T-cell (primary cell): ENCODE data around the gene GINS3. TPM values are rescaled to one million over a fixed set of nuclear protein-coding genes. Genes with fewer than 3 reads are reported as not detected.

Experiments used
- ATAC-seq, 4 experiments: fragments of 200-7000 bp in 3 of 4; fragments of 150-1000 bp in 1 of 4; cut with Tn5 transposase; replicated peaks in 1 of 4; 1 replicate in 3 of 4; 2 replicates in 1 of 4; pipeline ENCODE4 v1.10.0; 2021; ENCODE audit warnings: moderate library complexity in 3 of 4, mild to moderate bottlenecking in 2 of 4, moderate number of reproducible peaks in 1 of 4
- CTCF ChIA-PET, 2 donors: fragments of 300-600 bp; sonication (Branson Sonifier 250); formaldehyde crosslinking; loops; one replicate each; lab custom pipeline; 2022; ENCODE audit warnings: antibody characterized with exemption in 2 of 2; lab: Charles Lee
- POLR2A ChIA-PET, 2 donors: fragments of 300-600 bp; sonication (Branson Sonifier 250); formaldehyde crosslinking; loops; one replicate each; lab custom pipeline; 2022; ENCODE audit warnings: antibody characterized with exemption in 2 of 2; lab: Charles Lee
- DNase-seq, 35 experiments: peaks; one replicate each; pipeline versions ENCODE4 v3.0.0 to v3.0.0-alpha.2; 2013 to 2023
- H3K27ac ChIP-seq: one replicate; pipeline ENCODE4 v1.5.1; 2013; ENCODE audit warnings: low read length
- H3K27me3 ChIP-seq, 2 experiments: replicated peaks in 1 of 2; 1 replicate in 1 of 2; 2 replicates in 1 of 2; pipeline versions ENCODE4 v1.6.1 to v1.7.0; 2013; ENCODE audit warnings: low read length in 1 of 2, mixed read lengths in 1 of 2; ENCODE audit not compliant: control insufficient read depth in 2 of 2, insufficient read depth in 2 of 2; ENCODE audit errors: extremely low read depth in 1 of 2
- H3K36me3 ChIP-seq, 2 donors: 1 replicate in 1 of 2; 2 replicates in 1 of 2; pipeline versions ENCODE4 v1.6.1 to v1.7.0; 2013; ENCODE audit warnings: low read length in 1 of 2; ENCODE audit not compliant: control insufficient read depth in 2 of 2, insufficient read depth in 1 of 2; ENCODE audit errors: extremely low read depth in 1 of 2
- H3K4me1 ChIP-seq, 2 experiments: 1 replicate in 1 of 2; 2 replicates in 1 of 2; pipeline versions ENCODE4 v1.6.1 to v1.7.0; 2013; ENCODE audit warnings: low read length in 2 of 2, mixed read lengths in 1 of 2; ENCODE audit not compliant: insufficient read depth in 2 of 2, control insufficient read depth in 1 of 2; ENCODE audit errors: extremely low read depth in 1 of 2
- H3K4me3 ChIP-seq, 2 donors: 1 replicate in 1 of 2; 2 replicates in 1 of 2; pipeline versions ENCODE4 v1.5.1 to v1.7.0; 2013; ENCODE audit warnings: mild to moderate bottlenecking in 2 of 2, low read length in 1 of 2, moderate library complexity in 1 of 2; ENCODE audit not compliant: control insufficient read depth in 1 of 2; ENCODE audit errors: extremely low read depth in 1 of 2
- H3K9me3 ChIP-seq: 2 replicates; pipeline ENCODE4 v1.7.0; 2013
- H3K27ac Mint-ChIP-seq, 2 donors: one replicate each; pipeline ENCODE4 v1.8.0; 2020 to 2021; ENCODE audit warnings: mild to moderate bottlenecking in 2 of 2, mixed read lengths in 2 of 2
- H3K27me3 Mint-ChIP-seq, 2 donors: one replicate each; pipeline ENCODE4 v1.8.0; 2021 to 2022; ENCODE audit warnings: mixed read lengths in 2 of 2
- H3K36me3 Mint-ChIP-seq: one replicate; pipeline ENCODE4 v1.8.0; 2021; ENCODE audit warnings: mixed read lengths
- H3K4me1 Mint-ChIP-seq, 3 donors: one replicate each; pipeline ENCODE4 v1.8.0; 2020 to 2022; ENCODE audit warnings: mixed read lengths in 3 of 3, mild to moderate bottlenecking in 1 of 3
- H3K4me3 Mint-ChIP-seq, 3 donors: one replicate each; pipeline ENCODE4 v1.8.0; 2020 to 2022; ENCODE audit warnings: mild to moderate bottlenecking in 3 of 3, mixed read lengths in 3 of 3, moderate library complexity in 3 of 3
- H3K9me3 Mint-ChIP-seq, 3 donors: one replicate each; pipeline ENCODE4 v1.8.0; 2020 to 2022; ENCODE audit warnings: mixed read lengths in 3 of 3
- WGBS: methylation state at CpG from one replicate; pipeline ENCODE4 v1.1.5; 2013; ENCODE audit warnings: missing lambda C conversion rate; ENCODE audit not compliant: insufficient coverage; 5-methylcytosine and 5-hydroxymethylcytosine counted together
- total RNA-seq, 35 experiments: library from RNA in 6 of 35; stranded (reverse) in 6 of 35; fragments of 120-200 nt in 1 of 35; gene quantifications; one replicate each; pipeline versions ENCODE4 v1.2.1 to v1.2.4 and lab custom pipeline; 2013 to 2026

Gene GINS3
- total RNA-seq, 5 donors from 2014 or later (not counting 1 experiment from before 2014, with no cell fraction given) = 0.98 to 1.6 (median 1.3) TPM

DNA sequence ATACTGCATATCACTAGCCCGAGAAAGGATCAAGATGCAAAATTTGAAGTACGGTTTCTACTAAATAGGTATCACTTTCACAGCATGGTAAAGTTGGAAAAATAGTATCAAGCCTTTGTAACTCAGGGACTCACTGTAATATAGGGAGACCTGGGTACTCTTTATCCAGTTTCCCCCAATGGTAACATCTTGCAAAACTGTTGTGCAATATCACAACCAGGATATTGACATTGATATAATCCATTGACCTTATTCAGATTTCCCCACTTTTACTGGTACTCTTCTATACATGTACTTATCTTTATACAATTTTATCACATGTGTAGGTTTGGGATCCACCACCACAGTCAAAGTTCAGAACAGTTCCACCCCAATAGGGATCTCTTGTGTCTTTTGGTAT, 20.4 kb upstream of the GINS3 start:
- ATAC-seq = no peak
- Histone ChIP-seq H3K4me1 (no peaks in the 10 kb centered on the region), H3K27me3 (peaks cover 2 to 5% of the 10 kb centered on the region in 2 experiments), H3K36me3 (no peaks in the 10 kb centered on the region), H3K9me3 (no peaks in the 10 kb centered on the region), H3K4me3 (no peak overlapping the region), H3K27ac (no peak overlapping the region)
- DNase-seq = no peak
- WGBS = no CpG with 5 or more reads among the region's 2 CpGs
- no peak overlapping the region for H3K4me3 Mint-ChIP-seq
- no peaks in the 10 kb centered on the region for H3K4me1 Mint-ChIP-seq
- H3K27me3 Mint-ChIP-seq = peaks cover 23 to 43% of the 10 kb centered on the region in 2 donors
- no peak overlapping the region for H3K27ac Mint-ChIP-seq
- peaks cover 0 to 3% (median 0%) of the 10 kb centered on the region in 3 donors for H3K9me3 Mint-ChIP-seq
- H3K36me3 Mint-ChIP-seq = no peaks in the 10 kb centered on the region
- POLR2A ChIA-PET = no interaction called here
- CTCF ChIA-PET = interaction anchor here in 1 of 2 donors (0.6 kb wide), 1 partner anchor 1990 kb away, joined by 7 read pairs; no protein-coding TSS in a partner anchor

DNA sequence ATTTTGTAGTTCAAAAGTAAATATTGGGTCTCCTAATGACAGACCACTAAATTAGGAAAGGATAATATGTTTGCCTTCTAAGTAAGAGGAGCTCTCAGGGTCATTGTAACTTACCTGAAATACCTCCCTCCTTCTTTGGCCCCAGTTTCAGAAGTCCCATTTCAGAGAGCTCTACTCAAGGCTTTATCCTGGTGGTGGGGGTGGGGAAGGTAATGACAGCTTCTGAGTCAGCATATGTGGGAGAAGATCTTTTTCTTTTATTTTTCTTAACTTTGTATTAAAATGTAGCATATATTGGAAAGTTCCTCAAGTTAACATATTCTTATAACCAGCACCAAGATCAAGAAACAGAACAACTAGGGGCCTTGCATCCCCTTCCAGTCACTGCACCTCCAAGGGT, 16.9 kb upstream of the GINS3 start:
- H3K36me3 ChIP-seq = no peaks in the 10 kb centered on the region
- H3K4me3 Mint-ChIP-seq = no peak overlapping the region
- no peaks in the 10 kb centered on the region for H3K36me3 Mint-ChIP-seq
- no peak for ATAC-seq
- no peak overlapping the region for H3K27ac Mint-ChIP-seq
- H3K4me1 ChIP-seq = no peaks in the 10 kb centered on the region
- ChIA-PET CTCF (interaction anchor here (0.5 to 0.7 kb wide), 2 partner anchors 41 to 112 kb away, joined by 3 read pairs; no protein-coding TSS in a partner anchor), POLR2A (no interaction called here)
- H3K27ac ChIP-seq = no peak overlapping the region
- H3K9me3 ChIP-seq = no peaks in the 10 kb centered on the region
- no peaks in the 10 kb centered on the region for H3K4me1 Mint-ChIP-seq
- H3K9me3 Mint-ChIP-seq = peaks cover 0 to 3% (median 0%) of the 10 kb centered on the region in 3 donors
- no peak overlapping the region for H3K4me3 ChIP-seq
- no peak for DNase-seq
- H3K27me3 Mint-ChIP-seq = peaks cover 21 to 35% of the 10 kb centered on the region in 2 donors
- no peaks in the 10 kb centered on the region for H3K27me3 ChIP-seq

DNA sequence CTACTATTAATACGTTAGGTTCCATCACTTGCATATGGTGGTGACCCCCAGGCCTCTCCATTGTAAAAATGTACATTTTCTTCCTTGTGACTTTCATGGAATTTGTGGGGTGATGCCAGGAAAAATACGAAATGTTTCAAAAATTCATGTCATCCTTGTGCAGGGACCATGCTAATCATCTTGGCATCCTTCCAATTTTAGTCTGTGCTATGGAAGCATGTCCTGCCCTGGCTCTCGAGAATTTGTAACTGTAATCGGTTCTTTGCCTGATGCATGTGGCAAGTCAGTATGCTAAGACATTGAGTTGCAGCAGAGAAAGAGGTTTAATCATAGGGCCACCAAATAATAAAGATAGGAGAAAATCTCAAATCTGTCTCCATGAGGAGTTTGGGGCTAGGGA, 14.3 kb upstream of the GINS3 start:
- CTCF ChIA-PET = no interaction called here
- Mint-ChIP-seq H3K9me3 (no peaks in the 10 kb centered on the region), H3K27ac (no peak overlapping the region), H3K36me3 (no peaks in the 10 kb centered on the region), H3K27me3 (peaks cover 22% of the 10 kb centered on the region in 2 donors), H3K4me1 (no peaks in the 10 kb centered on the region), H3K4me3 (no peak overlapping the region)
- H3K27ac ChIP-seq = no peak overlapping the region
- POLR2A ChIA-PET = interaction anchor here in 1 of 2 donors (0.7 kb wide), 1 partner anchor 406 kb away, joined by 3 read pairs; no protein-coding TSS in a partner anchor
- 65% methylated on average over 2 of the region's 4 CpGs for WGBS
- H3K36me3 ChIP-seq = no peaks in the 10 kb centered on the region
- no peaks in the 10 kb centered on the region for H3K9me3 ChIP-seq
- H3K27me3 ChIP-seq = no peaks in the 10 kb centered on the region
- H3K4me3 ChIP-seq = no peak overlapping the region
- DNase-seq = no peak
- no peak for ATAC-seq
- H3K4me1 ChIP-seq = no peaks in the 10 kb centered on the region

DNA sequence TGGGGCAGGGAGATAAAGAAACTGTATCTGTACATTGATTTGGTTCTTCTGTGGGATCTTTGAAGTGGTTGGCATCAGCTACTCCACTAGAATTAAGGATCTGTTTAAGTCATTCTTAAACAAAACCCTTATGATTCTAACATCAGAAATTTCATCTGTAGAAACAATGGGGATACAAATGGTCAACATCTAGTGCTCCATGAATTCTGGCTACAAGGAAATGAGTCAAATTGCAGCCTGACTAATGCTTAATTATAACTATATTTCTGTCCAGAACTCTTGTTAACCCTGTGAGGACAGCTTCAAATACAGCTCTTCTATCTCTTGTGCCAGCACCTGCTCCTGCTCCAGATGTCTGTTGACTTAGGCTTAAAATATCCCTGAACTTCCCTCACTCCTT, 13.9 kb upstream of the GINS3 start:
- no peak for DNase-seq
- ATAC-seq = no peak
- no peaks in the 10 kb centered on the region for H3K36me3 Mint-ChIP-seq
- H3K27me3 ChIP-seq = peaks cover 0 to 5% of the 10 kb centered on the region in 2 experiments
- no peak overlapping the region for H3K27ac Mint-ChIP-seq
- H3K36me3 ChIP-seq = no peaks in the 10 kb centered on the region
- no peaks in the 10 kb centered on the region for H3K4me1 ChIP-seq
- H3K4me1 Mint-ChIP-seq = no peaks in the 10 kb centered on the region
- no peaks in the 10 kb centered on the region for H3K9me3 Mint-ChIP-seq
- no peak overlapping the region for H3K27ac ChIP-seq
- POLR2A ChIA-PET = interaction anchor here in 1 of 2 donors (0.7 kb wide), 1 partner anchor 407 kb away, joined by 3 read pairs; no protein-coding TSS in a partner anchor
- no peaks in the 10 kb centered on the region for H3K9me3 ChIP-seq
- peaks cover 22 to 26% of the 10 kb centered on the region in 2 donors for H3K27me3 Mint-ChIP-seq
- CTCF ChIA-PET = no interaction called here
- no peak overlapping the region for H3K4me3 ChIP-seq
- no peak overlapping the region for H3K4me3 Mint-ChIP-seq

DNA sequence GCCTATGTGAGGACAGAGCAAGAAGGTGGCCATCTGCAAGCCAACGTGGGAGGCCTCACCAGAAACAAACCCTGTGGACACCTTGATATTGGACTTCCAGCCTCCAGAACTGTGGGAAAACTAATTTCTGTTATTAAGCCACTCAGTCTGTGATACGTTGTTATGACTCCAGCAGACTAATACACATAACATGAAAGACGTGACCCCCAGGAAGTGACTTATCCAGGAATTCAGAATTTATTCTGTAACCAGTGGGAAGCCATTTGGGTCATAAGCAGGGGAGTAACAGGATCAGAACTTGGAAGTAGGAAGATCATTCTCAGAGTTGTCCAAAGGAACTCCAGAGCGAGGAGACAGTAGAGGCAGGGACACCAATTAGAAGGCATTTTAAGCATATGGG, 12.5 kb upstream of the GINS3 start:
- H3K27ac Mint-ChIP-seq = no peak overlapping the region
- ChIA-PET CTCF (interaction anchor here in 1 of 2 donors (0.6 kb wide), 1 partner anchor 223 kb away, joined by 4 read pairs; no protein-coding TSS in a partner anchor), POLR2A (no interaction called here)
- DNase-seq (no peak), ATAC-seq (no peak)
- H3K9me3 ChIP-seq = no peaks in the 10 kb centered on the region
- no peak overlapping the region for H3K4me3 Mint-ChIP-seq
- H3K36me3 ChIP-seq = no peaks in the 10 kb centered on the region
- 89% methylated on average over 3 of the region's 4 CpGs for WGBS
- H3K36me3 Mint-ChIP-seq = no peaks in the 10 kb centered on the region
- no peaks in the 10 kb centered on the region for H3K4me1 ChIP-seq
- H3K27ac ChIP-seq = no peak overlapping the region
- no peaks in the 10 kb centered on the region for H3K9me3 Mint-ChIP-seq
- H3K27me3 Mint-ChIP-seq = peaks cover 20 to 27% of the 10 kb centered on the region in 2 donors
- peaks cover 0 to 6% of the 10 kb centered on the region in 2 experiments for H3K27me3 ChIP-seq
- no peaks in the 10 kb centered on the region for H3K4me1 Mint-ChIP-seq
- no peak overlapping the region for H3K4me3 ChIP-seq

DNA sequence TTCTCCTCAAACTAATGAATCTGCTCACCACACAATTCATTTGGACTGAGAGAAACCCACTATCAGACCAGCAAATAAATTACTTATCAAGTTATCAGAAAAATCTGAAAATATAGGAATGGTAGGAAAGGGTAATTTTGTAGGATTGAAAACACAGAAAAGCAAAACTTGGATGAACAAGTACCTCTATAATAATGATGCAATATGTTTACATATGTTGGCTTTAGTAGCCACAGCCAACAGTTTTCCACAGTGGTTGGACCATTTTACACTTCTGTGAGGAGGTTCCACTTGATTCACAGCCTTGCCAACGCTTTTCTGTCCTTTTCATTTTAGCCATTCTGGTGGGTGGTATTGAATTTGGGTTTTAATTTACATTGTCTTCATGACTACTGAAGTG, 10.6 kb upstream of the GINS3 start:
- H3K9me3 ChIP-seq = no peaks in the 10 kb centered on the region
- Mint-ChIP-seq H3K27ac (no peak overlapping the region), H3K4me3 (no peak overlapping the region), H3K27me3 (peaks cover 18 to 25% of the 10 kb centered on the region in 2 donors), H3K36me3 (no peaks in the 10 kb centered on the region), H3K4me1 (no peaks in the 10 kb centered on the region), H3K9me3 (no peaks in the 10 kb centered on the region)
- no peak overlapping the region for H3K27ac ChIP-seq
- no peaks in the 10 kb centered on the region for H3K4me1 ChIP-seq
- no peak for ATAC-seq
- H3K4me3 ChIP-seq = no peak overlapping the region
- DNase-seq = no peak
- CTCF ChIA-PET = no interaction called here
- H3K27me3 ChIP-seq = peaks cover 0 to 6% of the 10 kb centered on the region in 2 experiments
- WGBS = no CpG with 5 or more reads among the region's 1 CpG
- POLR2A ChIA-PET = no interaction called here
- no peaks in the 10 kb centered on the region for H3K36me3 ChIP-seq
